GM19455 (cell line): Measurements from ENCODE around the gene MSH3.
"Not testable (repeated sequence)": the region's sequence is repeated elsewhere in the genome, so short reads cannot be mapped to it uniquely, and the experiment has no call there.

Source experiments
- ATAC-seq: cut with Tn5 transposase; IDR thresholded peaks from one replicate; pipeline ENCODE4 v1.9.1; 2021; ENCODE audit not compliant: unreplicated experiment

The MSH3 gene

DNA sequence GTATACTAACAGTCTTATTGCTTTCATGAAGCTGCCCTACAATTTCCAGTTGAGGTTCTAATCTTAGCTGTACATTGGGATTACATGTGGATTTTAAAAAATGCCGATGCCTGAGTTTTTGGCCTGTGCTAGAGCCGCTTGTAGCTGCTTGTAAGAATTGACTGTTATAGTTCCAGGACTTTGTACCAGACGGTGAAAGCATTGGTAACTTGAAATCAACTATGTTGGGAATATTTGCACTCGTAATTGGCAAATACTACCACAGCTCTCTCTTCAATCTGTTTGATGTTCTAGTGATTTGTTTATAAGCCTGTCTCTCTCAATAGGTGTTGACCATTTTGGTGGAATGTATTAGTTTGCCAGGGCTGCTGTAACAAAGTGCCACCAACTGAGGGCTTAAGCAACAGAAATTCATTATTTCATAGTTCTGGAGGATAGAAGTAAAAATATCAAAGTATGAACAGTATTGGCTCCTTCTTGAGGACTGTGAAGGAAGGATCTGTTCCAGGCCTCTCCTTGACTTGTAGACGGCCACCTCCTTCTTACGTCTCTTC is 50.8 kb downstream of the MSH3 start:
- ATAC-seq, result no peak

DNA sequence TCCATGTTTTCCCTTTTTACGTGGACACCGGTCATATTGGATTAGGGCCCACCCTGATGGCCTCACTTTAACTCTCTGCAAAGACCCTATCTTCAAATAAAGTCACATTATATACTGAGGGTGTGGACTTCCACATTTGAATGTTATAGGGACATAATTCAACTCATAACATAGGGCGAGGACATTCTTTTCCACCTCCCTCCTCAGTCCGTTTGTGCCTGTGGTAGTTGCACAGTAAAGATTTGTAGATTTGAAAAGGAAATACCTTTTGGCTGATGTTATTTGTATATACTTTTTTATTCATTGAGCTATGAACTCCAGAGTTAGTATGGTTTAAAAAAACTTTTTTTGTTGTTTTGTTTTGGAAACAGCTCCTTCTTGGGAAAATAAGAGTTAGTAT is 51.3 kb downstream of the MSH3 start:
- no peak for ATAC-seq

DNA sequence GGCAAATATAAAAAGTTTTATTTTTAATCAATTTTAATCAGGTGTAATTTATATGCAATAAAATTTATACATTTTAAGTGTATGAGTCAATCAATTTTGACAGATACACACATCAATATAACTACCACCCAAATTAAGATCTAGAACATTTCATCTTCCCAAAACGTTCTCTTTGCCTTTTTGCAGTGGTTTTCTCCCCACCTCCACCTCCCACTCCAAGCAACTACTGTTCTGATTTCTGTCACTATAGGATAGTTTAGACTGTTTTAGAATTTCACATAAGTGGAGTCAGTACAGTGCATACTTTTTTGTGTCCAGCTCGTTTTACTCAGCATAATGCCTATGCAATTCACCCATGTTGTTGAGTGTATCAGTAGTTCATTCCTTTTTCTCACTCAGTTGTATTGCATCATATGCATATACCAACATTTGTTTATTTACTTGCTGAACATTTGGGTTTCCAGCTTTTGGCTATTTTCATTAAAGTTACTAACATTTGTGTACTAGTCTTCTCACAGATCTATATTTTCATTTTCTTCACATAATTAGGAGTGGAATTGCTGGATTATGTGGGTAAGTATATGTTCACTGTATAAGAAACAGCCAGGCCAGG is 52.5 kb downstream of the MSH3 start:
- no peak for ATAC-seq

DNA sequence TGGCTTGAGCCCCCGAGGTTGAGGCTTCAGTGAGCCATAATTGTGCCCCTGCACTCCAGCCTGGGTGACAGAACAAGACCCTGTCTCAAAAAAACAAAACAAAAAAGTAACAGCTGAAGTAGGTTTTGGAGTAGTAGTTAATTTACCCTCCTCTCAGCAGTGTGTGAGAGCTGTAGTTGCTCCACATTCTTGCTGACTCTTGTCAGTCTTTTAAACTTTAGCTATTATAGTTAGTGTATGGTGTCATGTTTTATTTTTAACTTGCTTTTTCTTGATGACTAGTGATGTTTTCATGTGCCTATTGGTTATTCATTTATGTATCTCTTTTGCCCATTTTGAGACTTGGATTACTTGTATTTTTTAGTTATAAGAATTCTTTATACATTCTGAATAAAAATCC is 53.2 kb downstream of the MSH3 start:
- ATAC-seq, result no peak

DNA sequence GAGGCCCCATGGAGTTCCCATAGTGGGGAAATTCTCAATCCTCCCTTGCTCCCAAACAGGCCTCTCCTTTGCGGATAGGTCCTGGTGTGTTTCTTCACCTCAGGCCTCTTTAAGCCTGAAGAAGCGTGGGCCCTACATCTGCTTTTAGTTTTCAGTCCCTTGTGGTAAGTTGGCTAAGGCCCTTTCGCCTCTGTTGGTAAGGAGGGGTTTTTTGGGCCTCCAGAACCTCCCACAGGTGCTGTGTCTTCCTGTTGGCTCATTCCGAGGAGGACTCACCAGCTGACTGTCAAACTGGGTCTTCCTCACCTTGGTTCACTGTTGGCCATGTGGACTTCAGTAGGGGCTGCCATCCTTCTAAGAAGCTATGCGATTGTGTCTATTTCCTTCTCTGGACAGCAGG is 56.8 kb downstream of the MSH3 start:
- ATAC-seq, result no peak

DNA sequence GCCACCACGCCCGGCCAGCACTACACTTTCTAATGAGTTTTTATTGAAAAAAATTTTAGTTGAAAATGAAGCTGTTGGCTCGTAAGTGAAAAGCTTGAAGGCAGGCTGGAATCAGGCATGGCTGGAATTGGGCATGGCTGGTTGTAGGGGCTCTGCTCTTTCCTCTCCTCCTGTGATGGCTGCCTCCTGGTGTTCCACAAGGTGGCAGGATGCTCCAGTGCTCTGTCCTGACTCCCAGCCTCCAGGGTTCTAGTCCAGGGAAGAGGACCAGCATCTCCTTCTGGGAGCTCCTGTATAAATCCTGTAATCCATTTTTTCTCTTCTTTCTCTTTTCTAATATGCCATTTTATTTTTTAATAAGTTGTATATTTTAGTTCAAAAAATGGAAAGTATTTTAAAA is 57.5 kb downstream of the MSH3 start:
- no peak for ATAC-seq

DNA sequence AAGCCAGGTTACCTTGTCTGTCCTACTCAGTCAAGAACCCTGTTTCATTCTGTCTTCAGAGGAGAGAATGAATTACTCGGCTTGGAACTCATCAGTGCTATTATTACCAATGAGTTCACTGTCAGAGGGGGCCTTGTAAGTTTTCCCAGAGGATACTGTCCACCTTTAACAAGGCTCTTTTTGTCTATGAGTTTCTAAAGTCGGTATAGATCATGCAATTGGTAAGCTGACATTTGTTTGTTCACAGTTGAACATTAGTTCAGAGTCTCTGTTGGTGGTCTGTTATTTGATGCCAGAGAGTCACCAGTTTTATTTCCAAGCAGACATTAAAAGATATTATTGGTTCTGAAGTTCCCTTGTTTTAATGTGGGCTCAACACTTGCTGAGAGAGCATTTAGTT is 58.5 kb downstream of the MSH3 start:
- no peak for ATAC-seq

DNA sequence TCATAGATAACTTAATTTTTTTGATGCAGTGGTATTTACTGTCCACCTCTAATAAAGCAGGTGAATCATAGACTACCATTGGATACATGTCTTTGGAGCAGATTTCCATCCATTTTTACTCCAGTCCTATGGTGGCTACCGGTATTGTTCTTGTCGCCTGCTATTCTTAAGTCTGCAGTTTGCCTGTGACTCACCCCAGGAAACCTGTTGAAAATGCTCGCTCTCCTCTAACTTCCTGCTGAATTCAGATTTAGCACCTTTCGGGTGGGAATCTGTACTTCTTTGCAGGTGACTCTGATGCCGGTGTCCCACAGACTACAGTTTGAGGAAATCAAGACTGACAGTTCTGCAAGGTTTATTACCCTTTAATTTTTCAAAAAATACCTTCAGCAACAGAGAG is 59.2 kb downstream of the MSH3 start:
- ATAC-seq, result no peak

DNA sequence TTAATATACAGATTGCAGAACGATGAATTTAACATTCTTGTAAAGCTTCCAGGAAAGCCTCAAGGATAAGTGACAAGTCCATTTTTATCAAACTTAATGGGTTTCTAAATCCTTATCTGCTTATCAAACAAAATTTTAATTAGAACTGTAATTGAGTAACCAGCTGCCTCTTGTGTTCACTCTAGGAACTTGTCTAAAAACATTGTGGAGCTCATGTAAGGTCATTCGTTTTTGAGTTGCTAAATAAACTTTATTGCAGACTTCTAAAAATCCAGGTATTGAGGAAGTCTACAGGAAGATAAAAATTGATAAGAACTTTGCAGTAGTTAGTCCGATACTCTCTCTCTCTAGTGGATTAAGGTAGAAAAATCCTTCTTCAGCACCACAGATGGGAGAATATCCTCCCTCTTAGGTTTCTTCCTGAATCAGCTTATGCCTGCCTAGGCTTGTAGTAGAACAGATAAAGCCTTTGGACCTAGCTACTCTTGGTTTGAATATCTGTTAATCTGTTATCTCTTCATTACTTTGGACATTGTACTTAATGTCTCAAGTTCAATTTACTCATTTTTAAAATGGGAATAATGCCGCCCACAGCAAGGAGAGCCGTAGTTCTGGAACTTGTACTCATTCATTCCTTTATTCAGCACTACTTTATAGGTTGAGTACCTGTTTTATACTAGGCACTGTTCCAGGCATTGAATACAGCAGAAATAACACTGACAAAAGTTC is 60.3 kb downstream of the MSH3 start:
- ATAC-seq, result no peak

DNA sequence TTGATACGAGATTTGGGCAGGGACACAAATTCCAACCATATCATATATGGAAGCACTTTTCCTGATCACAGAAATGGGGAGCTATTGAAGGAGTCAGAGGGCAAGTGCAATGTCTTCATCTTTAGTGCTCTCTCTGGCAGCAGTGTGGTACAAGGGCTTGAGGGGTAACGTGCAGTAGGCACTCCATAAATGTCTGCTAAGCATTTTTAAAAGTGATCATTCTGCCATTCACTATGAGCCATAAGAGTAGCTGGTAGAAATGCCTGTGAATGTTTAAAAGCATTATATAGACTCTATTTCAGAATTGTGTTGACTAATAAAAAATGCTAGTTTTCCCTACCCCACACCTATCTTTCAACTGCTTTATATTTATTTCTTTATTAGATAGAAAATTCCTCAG is 61.4 kb downstream of the MSH3 start:
- no peak for ATAC-seq

DNA sequence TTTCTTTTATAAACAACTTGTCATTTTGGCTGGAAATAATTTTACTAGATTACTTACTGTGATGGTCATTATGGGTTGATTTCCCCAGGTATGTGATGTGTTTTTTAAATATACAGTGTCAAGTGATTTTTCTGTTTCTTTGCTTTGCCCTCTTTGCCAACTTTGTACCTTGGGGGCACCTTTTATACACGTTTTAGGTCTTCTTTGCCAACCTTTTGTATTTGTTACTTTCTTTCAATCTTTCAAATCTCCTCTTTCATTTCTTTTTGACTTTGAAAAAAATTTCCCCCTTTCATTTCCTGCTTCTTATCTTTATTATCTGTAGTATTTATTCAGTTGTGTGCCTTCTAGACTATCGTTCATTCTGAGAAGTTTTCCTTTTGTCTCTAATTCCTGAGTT is 65.7 kb downstream of the MSH3 start:
- ATAC-seq, result no peak

DNA sequence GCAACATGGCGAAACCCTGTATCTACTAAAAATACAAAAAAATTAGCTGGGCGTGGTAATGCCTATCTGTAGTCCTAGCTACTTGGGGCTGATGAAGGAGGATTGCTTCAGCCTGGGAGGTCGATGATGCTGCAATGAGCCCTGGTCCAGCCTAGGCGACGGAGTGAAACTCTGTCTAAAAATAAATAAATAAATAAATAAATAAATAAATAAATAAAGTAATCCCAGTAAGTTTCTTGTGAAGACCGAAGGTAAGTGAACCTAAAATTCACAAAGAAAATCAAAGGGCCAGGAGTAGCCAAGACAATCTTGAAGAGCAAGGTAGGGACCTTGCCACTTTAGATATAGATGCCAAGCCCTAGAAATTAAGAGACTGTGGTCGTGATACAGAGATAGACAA is 68.5 kb downstream of the MSH3 start:
- ATAC-seq, result no peak

DNA sequence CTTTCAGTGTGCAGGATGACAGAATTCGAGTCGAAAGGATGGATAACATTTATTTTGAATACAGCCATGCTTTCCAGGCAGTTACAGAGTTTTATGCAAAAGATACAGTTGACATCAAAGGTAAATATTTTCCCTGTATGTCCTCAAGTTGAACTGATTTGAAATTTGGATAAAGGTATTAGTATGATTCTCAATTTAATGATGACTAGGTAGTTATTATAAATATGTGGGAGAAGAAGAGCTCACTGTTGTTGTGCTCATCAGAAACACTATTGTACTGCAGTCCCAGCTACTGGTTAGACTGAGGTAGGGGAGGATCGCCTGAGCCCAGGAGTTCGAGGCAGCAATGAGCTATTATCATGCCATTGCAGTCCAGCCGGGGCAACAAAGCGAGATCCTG is 71.0 kb downstream of the MSH3 start:
- ATAC-seq, result no peak

DNA sequence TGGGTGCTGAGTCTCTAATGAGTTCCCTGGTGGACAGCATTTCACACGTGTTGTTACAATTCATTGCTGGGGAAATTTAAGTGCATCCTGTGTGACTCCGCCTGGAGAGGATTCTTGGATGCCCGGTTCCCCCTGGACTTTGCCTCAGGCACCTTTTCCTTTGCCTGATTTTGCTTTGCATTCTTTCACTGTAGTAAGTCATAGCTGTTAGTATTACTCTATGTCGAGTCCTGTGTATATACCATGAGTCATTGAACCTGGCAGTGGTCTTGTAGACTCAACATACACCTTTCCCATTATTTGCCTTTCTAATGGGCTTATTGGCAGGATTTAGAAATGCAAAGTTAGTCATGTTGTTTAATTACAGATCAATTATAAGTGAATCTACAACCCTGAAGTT is 82.3 kb downstream of the MSH3 start:
- ATAC-seq, result no peak

DNA sequence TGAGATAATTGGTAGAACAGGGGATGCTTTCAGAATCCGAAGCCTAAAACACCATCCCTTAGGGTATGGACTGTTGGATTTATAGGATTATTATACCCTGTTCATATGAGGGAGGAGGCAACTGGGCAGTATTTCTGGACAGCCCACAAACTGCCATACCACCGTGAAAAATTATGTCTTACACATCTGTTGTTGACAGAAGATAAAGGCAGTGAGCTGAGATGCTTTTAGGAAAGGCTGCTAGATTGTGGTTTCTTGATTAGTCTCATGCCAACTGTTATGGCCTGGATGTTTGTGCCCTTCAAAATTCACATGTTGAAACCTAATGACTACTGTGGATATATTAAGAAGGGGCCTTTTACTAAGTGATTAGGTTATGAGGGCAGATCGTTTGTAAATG is 84.0 kb downstream of the MSH3 start:
- no peak for ATAC-seq

DNA sequence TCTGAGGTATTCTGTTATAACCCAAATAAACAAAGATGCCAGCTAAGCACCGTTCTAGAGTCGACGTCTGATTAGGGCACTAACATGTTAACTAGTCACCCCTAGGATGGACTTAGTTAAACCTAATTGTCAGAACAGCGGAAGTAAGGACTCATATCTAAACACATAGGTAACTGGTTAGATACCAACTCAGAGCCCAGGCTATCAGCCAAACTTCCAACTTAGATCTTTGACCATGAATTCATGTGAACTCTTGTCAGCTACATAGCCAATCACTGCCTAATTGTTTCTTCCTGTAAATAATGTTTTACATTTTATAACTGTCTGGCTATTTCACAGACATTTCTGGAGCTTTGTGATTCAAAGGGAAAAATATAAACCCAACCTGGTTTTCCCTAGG is 84.6 kb downstream of the MSH3 start:
- no peak for ATAC-seq

DNA sequence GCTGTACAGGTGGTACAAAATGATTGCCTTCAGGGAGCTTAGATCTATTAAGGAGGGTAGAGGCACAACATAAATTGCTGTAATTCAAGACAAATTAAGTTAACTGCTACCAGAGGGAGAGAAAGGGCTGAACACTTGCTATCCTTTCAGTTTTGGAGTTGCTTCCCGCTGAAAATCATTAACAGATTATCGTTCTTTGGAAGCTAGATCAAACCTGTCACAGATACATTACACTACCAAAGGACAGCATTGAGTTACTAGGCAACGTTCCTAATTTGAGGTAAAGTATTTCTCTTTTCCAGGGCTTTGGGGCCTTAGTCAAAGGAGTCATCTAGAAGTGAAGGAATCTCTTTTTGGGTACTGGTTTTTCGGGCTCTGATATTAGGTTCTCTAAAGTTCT is 85.0 kb downstream of the MSH3 start:
- ATAC-seq, result no peak

DNA sequence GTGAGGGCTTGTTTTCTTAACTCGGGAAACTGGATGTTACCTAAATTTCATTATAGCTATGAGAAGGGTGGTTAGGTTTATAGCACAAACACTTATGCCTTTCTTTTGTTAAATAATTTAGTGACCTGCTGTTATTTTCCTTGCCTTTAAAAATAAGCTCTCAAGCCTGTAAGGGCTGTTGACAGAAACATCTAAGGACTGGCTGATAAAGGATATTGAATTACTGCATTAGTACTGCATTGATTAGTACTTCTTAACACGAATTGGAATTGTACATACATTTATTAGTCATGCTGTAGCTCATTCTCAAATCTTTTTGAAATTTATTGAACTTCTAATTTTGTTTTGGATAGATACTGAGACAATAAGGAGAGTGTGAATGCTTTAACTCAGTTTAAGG is 85.4 kb downstream of the MSH3 start:
- no peak for ATAC-seq

DNA sequence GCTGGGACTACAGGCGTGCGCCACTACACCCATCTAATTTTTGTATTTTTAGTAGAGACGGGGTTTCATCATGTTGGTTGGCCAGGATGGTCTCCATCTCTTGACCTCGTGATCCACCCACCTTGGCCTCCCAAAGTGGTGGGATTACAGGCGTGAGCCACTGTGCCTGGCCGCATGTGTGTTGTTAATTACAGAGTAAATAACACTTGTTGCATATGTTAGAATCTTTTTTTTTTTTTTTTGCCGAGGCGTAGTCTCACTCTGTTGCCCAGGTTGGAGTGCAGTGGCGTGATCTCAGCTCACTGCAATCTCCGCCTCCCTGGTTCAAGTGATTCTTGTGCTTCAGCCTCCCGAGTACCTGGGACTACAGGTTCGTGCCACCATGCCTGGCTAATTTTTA is 86.0 kb downstream of the MSH3 start:
- not testable (repeated sequence) for ATAC-seq

DNA sequence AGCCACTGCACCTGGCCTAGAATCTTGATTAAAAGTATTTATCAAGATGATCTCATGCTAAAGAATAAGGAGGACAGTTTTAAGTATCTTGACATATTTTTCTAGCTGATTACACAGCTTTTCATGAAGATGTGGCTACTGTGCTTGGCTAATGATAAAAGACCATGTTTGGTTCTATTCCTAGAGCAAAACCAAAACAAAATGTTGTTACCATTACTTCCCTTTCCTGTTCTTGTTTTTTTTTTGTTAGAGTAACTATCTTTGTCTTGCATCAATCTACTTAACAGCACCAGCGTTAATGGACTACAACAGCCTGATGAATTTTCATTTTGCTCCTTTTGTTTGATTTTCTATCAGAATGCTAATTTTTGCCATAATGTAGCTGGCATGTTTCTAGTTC is 86.5 kb downstream of the MSH3 start:
- ATAC-seq, result no peak

DNA sequence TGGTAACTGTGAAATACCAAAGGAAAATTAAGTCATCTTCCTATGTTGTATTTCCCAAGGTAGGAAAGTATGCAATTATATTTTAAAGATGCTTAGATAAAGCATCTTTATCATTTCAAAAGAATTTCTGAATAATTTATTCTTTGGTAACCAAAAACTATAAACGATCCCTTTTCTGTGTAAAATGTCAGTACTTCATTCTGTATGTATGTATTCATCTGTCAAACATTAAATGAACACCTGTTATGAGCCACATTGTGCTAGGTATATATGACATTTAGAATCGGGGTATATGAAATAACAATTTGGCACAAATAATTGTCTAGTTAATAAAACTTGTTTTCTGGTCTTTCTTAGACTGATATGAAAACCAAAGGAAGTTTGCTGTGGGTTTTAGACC is 89.7 kb downstream of the MSH3 start:
- ATAC-seq, result no peak

DNA sequence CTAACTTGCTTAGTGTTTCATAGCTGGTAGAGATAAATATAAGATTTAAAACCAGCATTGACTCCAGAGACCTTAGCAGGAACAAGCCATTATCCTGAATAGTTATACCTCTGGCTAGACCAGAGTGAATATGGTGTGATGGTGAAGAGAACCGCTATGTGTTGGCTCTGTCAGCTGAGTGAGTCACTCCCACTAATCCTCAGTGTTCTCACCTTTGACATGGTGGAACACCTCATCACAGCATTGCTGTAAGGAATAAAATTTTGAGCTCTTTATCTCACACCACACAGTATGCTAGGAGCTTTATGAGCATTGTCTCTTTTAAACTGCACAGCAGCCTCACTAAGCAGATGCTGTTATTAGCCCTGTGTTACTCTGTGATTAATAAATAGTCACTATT is 91.0 kb downstream of the MSH3 start:
- ATAC-seq, result no peak

DNA sequence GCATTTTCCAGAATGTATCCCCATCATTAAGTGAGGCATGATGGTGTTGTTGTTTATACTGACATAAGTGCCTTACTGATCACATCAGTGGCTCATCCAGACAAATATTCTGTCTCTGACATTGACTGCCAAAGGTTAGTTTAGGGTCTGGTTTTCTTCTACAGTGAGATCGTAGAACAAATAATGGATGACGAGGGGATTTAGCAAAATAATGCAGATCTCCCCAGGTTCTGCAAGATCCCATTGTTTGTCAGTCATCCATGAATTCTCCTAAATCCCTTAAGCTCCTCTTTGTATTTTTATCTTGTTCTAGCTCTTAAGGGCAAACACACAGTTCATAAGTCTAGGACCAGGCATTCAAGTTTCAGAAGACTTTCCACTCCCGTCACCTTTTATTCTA is 93.5 kb downstream of the MSH3 start:
- ATAC-seq, result no peak
